B cell (primary cell): ENCODE results near the gene CARS2. TPM values are rescaled to one million over a fixed set of nuclear protein-coding genes. Genes with fewer than 3 reads are reported as not detected.
A peak's percentile ranks its signal among the peaks of the same experiment; 100 is the strongest.

Experiments
- ATAC-seq: fragments of 200-7000 bp; cut with Tn5 transposase; one replicate; pipeline ENCODE4 v1.10.0; 2021; ENCODE audit warnings: low read depth, mild to moderate bottlenecking, moderate number of reproducible peaks, moderate library complexity
- CTCF ChIA-PET: fragments of 350-600 bp; sonication (Branson Sonifier 250); formaldehyde crosslinking; loops from one replicate; lab custom pipeline; 2021; ENCODE audit warnings: antibody characterized with exemption, inconsistent platforms; lab: Charles Lee
- POLR2A ChIA-PET: fragments of 350-600 bp; sonication (Branson Sonifier 250); formaldehyde crosslinking; loops from one replicate; lab custom pipeline; 2021; ENCODE audit warnings: antibody characterized with exemption; lab: Charles Lee
- DNase-seq: peaks from one replicate; pipeline ENCODE4 v3.0.0; 2013
- H2AFZ ChIP-seq: 2 replicates; pipeline ENCODE4 v1.6.1; 2012; ENCODE audit warnings: mild to moderate bottlenecking, low read depth, low read length; ENCODE audit not compliant: insufficient read depth, poor library complexity, severe bottlenecking
- H3K27ac ChIP-seq, 2 donors: 1 replicate in 1 of 2; 2 replicates in 1 of 2; pipeline ENCODE4 v1.5.1; 2012 to 2013; ENCODE audit warnings: low read length in 2 of 2, mild to moderate bottlenecking in 2 of 2, moderate library complexity in 1 of 2
- H3K27me3 ChIP-seq, 4 experiments: fragments of 200-600 bp in 1 of 4; sonication (generic) in 1 of 4; replicated peaks in 1 of 4; 1 replicate in 2 of 4; 2 replicates in 2 of 4; pipeline versions ENCODE4 v1.6.1 to v1.7.0; 2013 to 2016; ENCODE audit warnings: low read length in 3 of 4, mild to moderate bottlenecking in 2 of 4, mixed read lengths in 1 of 4, moderate library complexity in 1 of 4; ENCODE audit not compliant: insufficient read depth in 4 of 4, control insufficient read depth in 3 of 4; ENCODE audit errors: control extremely low read depth in 1 of 4
- H3K36me3 ChIP-seq, 2 experiments: replicated peaks in 1 of 2; 1 replicate in 1 of 2; 2 replicates in 1 of 2; pipeline versions ENCODE4 v1.6.1 to v1.7.1; 2013; ENCODE audit warnings: low read length in 1 of 2; ENCODE audit not compliant: insufficient read depth in 2 of 2, control insufficient read depth in 1 of 2; ENCODE audit errors: control extremely low read depth in 1 of 2, extremely low read depth in 1 of 2
- H3K4me1 ChIP-seq, 2 donors: fragments of 200-600 bp in 1 of 2; sonication (generic) in 1 of 2; 1 replicate in 1 of 2; 2 replicates in 1 of 2; pipeline versions ENCODE4 v1.5.1 to v1.6.1; 2013 to 2017; ENCODE audit warnings: low read length in 2 of 2; ENCODE audit not compliant: control insufficient read depth in 2 of 2, insufficient read depth in 2 of 2
- H3K4me2 ChIP-seq: replicated peaks from 2 replicates; pipeline ENCODE3; 2012; ENCODE audit warnings: mild to moderate bottlenecking, low read depth, low read length; ENCODE audit not compliant: poor library complexity, severe bottlenecking
- H3K4me3 ChIP-seq, 5 experiments: fragments of 200-600 bp in 1 of 5; sonication (generic) in 1 of 5; 1 replicate in 3 of 5; 2 replicates in 2 of 5; pipeline versions ENCODE4 v1.5.1 to v1.7.0; 2011 to 2016; ENCODE audit warnings: low read length in 4 of 5, mild to moderate bottlenecking in 4 of 5, low read depth in 2 of 5, control low read depth in 1 of 5, moderate library complexity in 1 of 5; ENCODE audit not compliant: insufficient read depth in 1 of 5; ENCODE audit errors: control extremely low read depth in 1 of 5, extremely low read depth in 1 of 5
- H3K79me2 ChIP-seq: fragments of 200-600 bp; sonication (generic); one replicate; pipeline ENCODE4 v1.6.0; 2016; ENCODE audit warnings: low read length; ENCODE audit not compliant: control insufficient read depth, insufficient read depth
- H3K9ac ChIP-seq: fragments of 200-600 bp; sonication (generic); 2 replicates; pipeline ENCODE4 v1.6.1; 2017; ENCODE audit warnings: mild to moderate bottlenecking, low read length, moderate library complexity
- H3K9me3 ChIP-seq, 3 donors: one replicate each; pipeline versions ENCODE4 v1.6.1 to v1.7.1; 2013; ENCODE audit warnings: low read length in 2 of 3; ENCODE audit not compliant: control insufficient read depth in 2 of 3, insufficient read depth in 1 of 3; ENCODE audit errors: control extremely low read depth in 1 of 3
- H4K20me1 ChIP-seq: 2 replicates; pipeline ENCODE4 v1.6.0; 2012; ENCODE audit warnings: mild to moderate bottlenecking, low read length; ENCODE audit not compliant: insufficient read depth, control insufficient read depth, poor library complexity, severe bottlenecking
- H3K27ac Mint-ChIP-seq: one replicate; pipeline ENCODE4 v1.8.0; 2021; ENCODE audit warnings: mixed read lengths
- H3K27me3 Mint-ChIP-seq: one replicate; pipeline ENCODE4 v1.8.0; 2021; ENCODE audit warnings: mixed read lengths
- H3K4me1 Mint-ChIP-seq: one replicate; pipeline ENCODE4 v1.8.0; 2021; ENCODE audit warnings: mixed read lengths
- H3K4me3 Mint-ChIP-seq: one replicate; pipeline ENCODE4 v1.8.0; 2021; ENCODE audit warnings: mixed read lengths
- H3K9me3 Mint-ChIP-seq: one replicate; pipeline ENCODE4 v1.8.0; 2022; ENCODE audit warnings: mixed read lengths; ENCODE audit not compliant: insufficient read depth
- CTCF ChIP-seq: fragments of 200-600 bp; IDR thresholded peaks from one replicate; pipeline ENCODE4 v1.8.0; 2022; ENCODE audit warnings: antibody characterized with exemption, mild to moderate bottlenecking
- EZH2 ChIP-seq: IDR thresholded peaks from 2 replicates; pipeline ENCODE4 v1.6.1; 2012; ENCODE audit warnings: borderline replicate concordance, low read depth, mild to moderate bottlenecking, moderate library complexity, low read length; ENCODE audit not compliant: insufficient read depth, poor library complexity, severe bottlenecking
- WGBS: methylation state at CpG from one replicate; pipeline ENCODE4 v1.1.5; 2013; ENCODE audit warnings: missing lambda C conversion rate; ENCODE audit not compliant: insufficient coverage; 5-methylcytosine and 5-hydroxymethylcytosine counted together
- intact Hi-C: fragments of 100-400 bp; cut with micrococcal nuclease; formaldehyde crosslinking; loops from one replicate; pipeline ENCODE4 v1.10.0; 2022
- polyA minus RNA-seq: library from RNA; depleted of rRNA, polyadenylated mRNA; stranded (reverse); fragments of >200 nt; gene quantifications from 2 replicates; pipeline ENCODE4 v1.2.3, GENCODE V29; 2012
- polyA plus RNA-seq: library from polyadenylated mRNA; depleted of rRNA; stranded (reverse); fragments of >200 nt; gene quantifications from 2 replicates; pipeline ENCODE4 v1.2.3, GENCODE V29; 2012
- total RNA-seq, 2 donors: library from RNA; stranded (reverse); fragments of 120-200 nt in 1 of 2; gene quantifications; 1 replicate in 1 of 2; 2 replicates in 1 of 2; pipeline versions ENCODE4 v1.2.3 to v1.2.4, GENCODE V29; 2013 to 2022

CARS2 gene
- total RNA-seq (154 and 168 TPM in 2 replicates), polyA plus RNA-seq (188 and 199 TPM in 2 replicates), polyA minus RNA-seq (79.4 and 99.0 TPM in 2 replicates)
- 98.3 TPM for total RNA-seq (2013)

DNA sequence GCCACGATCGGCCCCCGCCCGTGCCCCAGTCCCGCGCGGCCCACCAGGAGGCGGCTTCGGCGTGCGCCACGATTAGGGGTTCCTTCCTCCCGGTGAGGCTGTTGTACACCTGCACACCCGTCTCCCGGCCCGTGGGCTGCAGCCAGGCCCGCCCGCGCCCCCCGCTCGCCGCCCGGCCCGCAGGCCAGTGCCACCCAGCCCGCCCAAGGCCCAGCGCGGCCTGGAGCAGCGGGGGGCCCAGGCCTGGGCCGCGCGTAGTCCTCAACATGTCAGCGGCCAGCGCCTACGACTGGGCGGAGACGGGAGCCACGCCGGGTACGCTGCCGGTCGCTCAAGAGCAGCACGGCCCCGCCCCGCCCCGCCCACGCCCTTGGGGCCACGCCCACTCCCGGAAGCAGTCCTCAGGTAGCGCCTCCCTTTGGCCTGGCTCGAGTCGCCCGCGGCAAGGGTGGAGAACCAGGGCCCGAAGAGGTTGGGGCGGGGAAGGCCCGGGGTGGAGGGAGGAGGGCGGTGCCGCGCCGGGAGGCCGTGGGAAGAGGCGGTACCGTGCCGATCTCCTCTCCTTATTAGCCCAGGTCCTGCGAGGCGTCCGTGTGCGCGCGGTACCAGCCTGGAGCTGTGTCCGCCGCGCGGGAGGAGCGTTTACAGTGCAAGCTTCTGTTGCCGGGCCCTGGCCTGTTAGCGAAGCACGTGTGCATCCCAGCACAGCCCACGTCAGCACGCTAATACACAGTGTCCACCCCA is at the start of gene CARS2:
CARS2 (minus strand) TSS at position 291 of the 744 bp plus-strand sequence; CDS start at position 268, 23 bp downstream.
- peaks cover 21 to 32% of the 10 kb centered on the region in 2 donors for H3K4me1 ChIP-seq
- TF ChIP-seq EZH2 = no peak
- TF ChIP-seq CTCF = peak; percentile 40
- peaks cover 35% of the 10 kb centered on the region for H4K20me1 ChIP-seq
- Mint-ChIP-seq H3K27ac (peak within 1 kb of the TSS; percentile 91), H3K9me3 (no peaks in the 10 kb centered on the region), H3K4me1 (peaks cover 40% of the 10 kb centered on the region), H3K27me3 (no peaks in the 10 kb centered on the region), H3K4me3 (peak within 1 kb of the TSS; percentile 96)
- H3K9ac ChIP-seq = peak within 1 kb of the TSS; percentile 76
- DNase-seq (peak; percentile 98), ATAC-seq (peak; percentile 95)
- H3K27ac ChIP-seq = peak within 1 kb of the TSS; percentile 53 to 66
- peaks cover 0 to 30% of the 10 kb centered on the region in 2 experiments for H3K36me3 ChIP-seq
- under 1% methylated on average over 80 of the region's 80 CpGs for WGBS
- peak within 1 kb of the TSS; percentile 75 for H2AFZ ChIP-seq
- H3K4me3 ChIP-seq = peak within 1 kb of the TSS; percentile 63 to 73 (median 72)
- ChIA-PET POLR2A (interaction anchor here (0.6 to 2.8 kb wide), 6 partner anchors 9 to 242 kb away, joined by 3 to 24 read pairs (median 6); no protein-coding TSS in a partner anchor), CTCF (interaction anchor here (2.0 to 2.8 kb wide), 2 partner anchors 30 to 61 kb away, joined by 4 to 16 read pairs; no protein-coding TSS in a partner anchor)
- H3K4me2 ChIP-seq = peak within 1 kb of the TSS; percentile 87
- intact Hi-C loops = loop anchor here (1.0 kb wide), 2 partner anchors 9 to 30 kb away; no protein-coding TSS in a partner anchor
- peaks cover 52% of the 10 kb centered on the region for H3K79me2 ChIP-seq
- H3K9me3 ChIP-seq = no peaks in the 10 kb centered on the region
- no peaks in the 10 kb centered on the region for H3K27me3 ChIP-seq

DNA sequence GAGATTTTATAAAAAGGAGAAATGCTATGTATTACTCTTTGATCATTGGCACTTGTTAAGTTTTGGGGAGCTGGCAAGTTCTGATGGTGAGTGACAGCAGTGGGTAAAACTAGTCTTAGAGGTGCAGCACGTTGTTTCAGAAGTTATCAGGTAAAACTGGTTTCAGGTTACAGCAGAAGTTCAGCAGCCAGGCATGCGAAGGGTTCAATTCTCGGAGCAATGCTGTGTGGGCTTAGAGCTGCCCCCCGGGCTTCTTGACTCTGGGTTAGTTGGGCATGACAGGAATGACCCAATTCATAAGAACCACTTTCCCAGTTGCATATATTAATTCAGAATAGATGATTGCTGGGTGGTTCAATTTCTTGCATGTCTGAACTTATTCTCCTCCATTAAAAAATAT is 42.4 kb upstream of the CARS2 start:
- Histone ChIP-seq H3K4me2 (no peak overlapping the region), H4K20me1 (no peaks in the 10 kb centered on the region), H3K9me3 (peaks cover 3 to 13% (median 10%) of the 10 kb centered on the region in 3 donors), H3K4me3 (no peak overlapping the region), H3K9ac (no peak overlapping the region), H3K27ac (no peak overlapping the region), H3K27me3 (no peaks in the 10 kb centered on the region), H3K79me2 (no peaks in the 10 kb centered on the region), H3K36me3 (no peaks in the 10 kb centered on the region), H3K4me1 (no peaks in the 10 kb centered on the region), H2AFZ (no peak overlapping the region)
- Mint-ChIP-seq H3K4me3 (no peak overlapping the region), H3K4me1 (no peaks in the 10 kb centered on the region), H3K27me3 (no peaks in the 10 kb centered on the region), H3K27ac (no peak overlapping the region), H3K9me3 (peaks cover 8% of the 10 kb centered on the region)
- 95% methylated on average over 3 of the region's 4 CpGs for WGBS
- ATAC-seq = no peak
- DNase-seq = no peak
- TF ChIP-seq EZH2 = no peak
- TF ChIP-seq CTCF = no peak
- POLR2A ChIA-PET = no interaction called here
- CTCF ChIA-PET = interaction anchor here (0.6 kb wide), 1 partner anchor 1841 kb away, joined by 3 read pairs; no protein-coding TSS in a partner anchor
- intact Hi-C loops = no loop called here
